Esophagus muscularis mucosa (tissue), 4 donors: Measurements from ENCODE around the gene SRP68. TPM values are rescaled to one million over a fixed set of nuclear protein-coding genes. Genes with fewer than 3 reads are reported as not detected.

Experiments
- DNase-seq: peaks from one replicate; pipeline ENCODE4 v3.0.0-alpha.2; 2017; ENCODE audit errors: extremely low spot score
- H3K27ac ChIP-seq, 4 donors: fragments of 200-600 bp; sonication (generic); replicated peaks in 1 of 4; 1 replicate in 3 of 4; 2 replicates in 1 of 4; pipeline ENCODE4 v1.5.1; 2016 to 2019; ENCODE audit warnings: mild to moderate bottlenecking in 1 of 4
- H3K27me3 ChIP-seq, 4 donors: fragments of 200-600 bp; sonication (generic); one replicate each; pipeline versions ENCODE4 v1.5.1 to v1.6.0; 2016 to 2019
- H3K36me3 ChIP-seq, 4 donors: fragments of 200-600 bp; sonication (generic); one replicate each; pipeline ENCODE4 v1.5.1; 2016 to 2019
- H3K4me1 ChIP-seq, 4 donors: fragments of 200-600 bp; sonication (generic); one replicate each; pipeline ENCODE4 v1.5.1; 2016 to 2019
- H3K4me3 ChIP-seq, 4 donors: fragments of 200-600 bp; sonication (generic); 1 replicate in 2 of 4; 2 replicates in 2 of 4; pipeline ENCODE4 v1.5.1; 2016 to 2019; ENCODE audit warnings: mild to moderate bottlenecking in 4 of 4, moderate library complexity in 1 of 4
- H3K9me3 ChIP-seq, 4 donors: fragments of 200-600 bp; sonication (generic); 1 replicate in 3 of 4; 2 replicates in 1 of 4; pipeline ENCODE4 v1.5.1; 2016 to 2019
- EP300 ChIP-seq: sonication (generic); formaldehyde crosslinking; IDR thresholded peaks from one replicate; pipeline ENCODE4 v1.6.1; 2017; ENCODE audit warnings: antibody characterized with exemption
- POLR2A ChIP-seq: fragments of 450-650 bp; IDR thresholded peaks from one replicate; pipeline ENCODE4 v1.6.1; 2017; ENCODE audit warnings: antibody characterized with exemption, moderate library complexity, mild to moderate bottlenecking, low read depth
- POLR2AphosphoS5 ChIP-seq, 2 donors: sonication (generic); formaldehyde crosslinking; IDR thresholded peaks; one replicate each; pipeline ENCODE4 v1.6.1; 2017; ENCODE audit warnings: antibody characterized with exemption in 2 of 2
- WGBS: methylation state at CpG from one replicate; pipeline ENCODE4 v1.1.5; 2018; 5-methylcytosine and 5-hydroxymethylcytosine counted together
- intact Hi-C: fragments of 100-400 bp; cut with DNase I; formaldehyde crosslinking; loops from one replicate; pipeline ENCODE4 v1.15.1; 2023
- total RNA-seq, 4 donors: library from RNA; depleted of rRNA; stranded (reverse); fragments of >200 nt; gene quantifications; one replicate each; pipeline versions ENCODE4 v1.1.0 to v1.2.1, GENCODE V29; 2016
- TF ChIP-seq, protein P1 (sequence below), 3 experiments: fragments of 200-600 bp in 2 of 3; fragments of 450-650 bp in 1 of 3; sonication (generic) in 2 of 3; IDR thresholded peaks; one replicate each; pipeline ENCODE4 v1.5.1; 2017 to 2019; ENCODE audit warnings: antibody characterized with exemption in 3 of 3, mild to moderate bottlenecking in 2 of 3, moderate library complexity in 1 of 3

The SRP68 gene
- total RNA-seq, 4 donors from 2014 or later, result 41.9 to 56.9 (median 50.0) TPM

DNA sequence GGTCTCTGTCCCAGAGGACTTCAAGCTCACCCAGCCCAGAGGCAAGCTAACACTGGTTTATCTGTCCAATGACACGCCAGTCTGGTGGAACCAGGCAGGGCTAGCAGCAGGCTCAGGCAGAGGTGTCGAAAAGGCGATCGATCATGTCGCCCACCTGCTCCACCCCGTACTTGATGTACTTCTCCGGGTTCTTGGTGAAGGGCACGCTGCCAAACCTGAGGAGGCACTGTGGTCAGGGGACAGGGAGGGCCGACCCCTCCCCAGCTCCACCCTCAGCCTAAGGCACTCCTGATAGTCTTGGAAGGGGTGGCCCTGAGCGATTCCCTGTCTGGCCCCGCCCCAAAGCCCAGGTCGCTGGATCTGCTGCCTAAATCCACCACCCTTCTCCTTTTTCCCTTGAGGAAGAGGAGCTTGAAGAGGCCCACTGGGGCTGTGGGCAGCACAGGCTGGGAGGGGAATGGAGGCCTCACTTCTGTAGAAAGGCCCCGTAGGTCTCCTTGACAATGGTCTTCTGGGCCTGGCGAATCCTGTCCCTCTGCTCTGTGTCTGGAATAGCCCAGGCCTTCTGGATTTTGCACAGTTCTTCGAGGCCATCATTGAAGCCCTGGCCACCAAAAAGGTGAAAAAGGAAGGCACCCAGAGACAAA, 11.3 kb upstream of the SRP68 start:
- Histone ChIP-seq H3K4me3 (no peak overlapping the region), H3K36me3 (peaks cover 48 to 70% (median 65%) of the 10 kb centered on the region in 4 donors), H3K27ac (no peak overlapping the region), H3K9me3 (no peaks in the 10 kb centered on the region), H3K4me1 (peaks cover 6 to 20% (median 12%) of the 10 kb centered on the region in 4 donors), H3K27me3 (peaks cover 0 to 16% (median 5%) of the 10 kb centered on the region in 4 donors)
- TF ChIP-seq POLR2AphosphoS5 (IDR thresholded peaks at IDR 0.05), result no peak
- TF ChIP-seq EP300, result no peak
- TF ChIP-seq POLR2A, result no peak
- TF ChIP-seq, protein P1, sequence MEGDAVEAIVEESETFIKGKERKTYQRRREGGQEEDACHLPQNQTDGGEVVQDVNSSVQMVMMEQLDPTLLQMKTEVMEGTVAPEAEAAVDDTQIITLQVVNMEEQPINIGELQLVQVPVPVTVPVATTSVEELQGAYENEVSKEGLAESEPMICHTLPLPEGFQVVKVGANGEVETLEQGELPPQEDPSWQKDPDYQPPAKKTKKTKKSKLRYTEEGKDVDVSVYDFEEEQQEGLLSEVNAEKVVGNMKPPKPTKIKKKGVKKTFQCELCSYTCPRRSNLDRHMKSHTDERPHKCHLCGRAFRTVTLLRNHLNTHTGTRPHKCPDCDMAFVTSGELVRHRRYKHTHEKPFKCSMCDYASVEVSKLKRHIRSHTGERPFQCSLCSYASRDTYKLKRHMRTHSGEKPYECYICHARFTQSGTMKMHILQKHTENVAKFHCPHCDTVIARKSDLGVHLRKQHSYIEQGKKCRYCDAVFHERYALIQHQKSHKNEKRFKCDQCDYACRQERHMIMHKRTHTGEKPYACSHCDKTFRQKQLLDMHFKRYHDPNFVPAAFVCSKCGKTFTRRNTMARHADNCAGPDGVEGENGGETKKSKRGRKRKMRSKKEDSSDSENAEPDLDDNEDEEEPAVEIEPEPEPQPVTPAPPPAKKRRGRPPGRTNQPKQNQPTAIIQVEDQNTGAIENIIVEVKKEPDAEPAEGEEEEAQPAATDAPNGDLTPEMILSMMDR (IDR thresholded peaks at IDR 0.05), result no peak
- DNase-seq, result no peak
- intact Hi-C loops, result no loop called here
- WGBS, result 83% methylated on average over 12 of the region's 15 CpGs

DNA sequence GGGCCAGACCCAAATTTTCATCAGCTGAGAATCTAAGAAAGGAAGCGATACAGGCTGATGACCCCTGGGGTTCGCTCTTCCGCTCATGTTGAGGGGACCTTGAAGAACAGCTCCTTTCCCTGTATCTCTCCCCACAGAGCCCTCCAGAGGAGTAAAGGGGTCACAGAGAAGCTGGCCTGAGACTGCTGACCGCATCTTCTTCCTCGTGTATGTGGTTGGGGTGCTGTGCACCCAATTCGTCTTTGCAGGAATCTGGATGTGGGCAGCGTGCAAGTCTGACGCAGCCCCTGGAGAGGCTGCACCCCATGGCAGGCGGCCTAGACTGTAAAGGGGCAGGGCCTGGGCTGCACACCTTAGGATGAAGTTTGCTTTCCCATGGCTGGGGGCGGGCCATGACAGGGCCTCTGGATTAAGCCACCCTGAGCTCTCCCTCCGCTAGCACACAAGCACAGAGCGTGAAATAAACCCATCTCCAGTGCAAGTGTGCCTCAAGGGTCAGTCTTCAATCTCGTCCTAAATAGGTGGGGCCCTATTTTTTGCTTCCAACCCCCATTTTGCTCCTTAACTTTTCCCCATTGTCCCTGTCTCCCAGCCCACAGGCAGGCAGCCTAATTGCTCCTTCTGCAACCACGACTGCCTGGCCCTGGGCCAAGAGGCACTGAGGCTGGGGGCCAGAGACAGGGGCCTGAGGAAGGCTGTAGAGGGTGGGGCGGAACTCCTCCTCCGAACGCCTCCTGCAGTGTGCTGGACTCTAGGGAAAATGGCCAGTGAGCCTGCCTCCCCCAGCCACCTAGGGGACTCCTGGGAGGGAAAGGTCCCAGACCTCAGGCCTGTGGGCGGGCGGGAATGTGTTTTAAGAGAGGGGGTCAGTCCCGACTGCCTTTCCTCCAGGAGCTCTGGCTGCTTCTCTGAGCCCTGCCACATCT, 10.3 kb upstream of the SRP68 start:
- no peak for DNase-seq

DNA sequence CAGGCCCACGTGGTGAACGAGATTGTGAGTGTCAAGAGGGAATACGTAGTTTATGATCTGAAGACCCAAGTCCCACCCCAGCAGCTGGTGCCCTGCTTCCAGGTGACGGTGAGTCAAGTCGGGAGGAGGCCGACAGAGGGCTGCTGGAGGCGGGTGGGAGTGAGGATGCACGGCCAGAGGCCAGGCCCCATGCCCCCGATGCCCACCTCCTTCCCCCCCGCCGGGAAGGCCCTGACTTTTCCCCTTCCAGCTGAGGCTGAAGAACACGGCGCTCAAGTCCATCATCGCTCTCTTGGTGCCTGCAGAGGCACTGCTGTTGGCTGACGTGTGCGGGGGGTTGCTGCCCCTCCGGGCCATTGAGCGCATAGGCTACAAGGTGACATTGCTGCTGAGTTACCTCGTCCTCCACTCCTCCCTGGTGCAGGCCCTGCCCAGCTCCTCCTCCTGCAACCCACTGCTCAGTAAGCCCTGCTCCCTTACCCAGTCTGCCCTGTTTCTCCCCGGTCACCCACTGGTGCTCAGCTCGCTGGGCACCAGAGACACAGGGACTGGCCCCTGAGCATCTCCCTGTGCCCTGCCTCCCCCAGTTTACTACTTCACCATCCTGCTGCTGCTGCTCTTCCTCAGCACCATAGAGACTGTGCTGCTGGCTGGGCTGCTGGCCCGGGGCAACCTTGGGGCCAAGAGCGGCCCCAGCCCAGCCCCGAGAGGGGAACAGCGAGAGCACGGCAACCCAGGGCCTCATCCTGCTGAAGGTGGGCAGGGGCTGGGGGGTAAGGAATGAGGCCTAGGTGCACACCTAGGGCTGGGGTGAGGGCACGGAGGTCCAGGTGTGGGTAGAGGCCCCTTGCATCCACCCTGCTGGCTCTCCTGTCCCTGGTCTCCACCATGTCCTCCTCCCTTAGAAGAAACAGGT, 9.2 kb upstream of the SRP68 start:
- Histone ChIP-seq H3K27ac (no peak overlapping the region), H3K27me3 (peaks cover 0 to 37% (median 19%) of the 10 kb centered on the region in 4 donors), H3K36me3 (peaks cover 29 to 48% (median 44%) of the 10 kb centered on the region in 4 donors), H3K4me1 (peaks cover 14 to 29% (median 20%) of the 10 kb centered on the region in 4 donors), H3K4me3 (no peak overlapping the region), H3K9me3 (no peaks in the 10 kb centered on the region)
- 61% methylated on average over 13 of the region's 27 CpGs for WGBS
- intact Hi-C loops, result no loop called here
- DNase-seq, result no peak
- TF ChIP-seq POLR2A (no peak), POLR2AphosphoS5 (IDR thresholded peaks at IDR 0.05) (no peak), EP300 (no peak)
- TF ChIP-seq, protein P1 (IDR thresholded peaks at IDR 0.05), result no peak

More for the DNA sequence above, 10.3 kb upstream of the SRP68 start:
- no peak for TF ChIP-seq EP300
- TF ChIP-seq, protein P1 (IDR thresholded peaks at IDR 0.05), result no peak
- no peak for TF ChIP-seq POLR2AphosphoS5 (IDR thresholded peaks at IDR 0.05)
- no peak for TF ChIP-seq POLR2A
- no peak overlapping the region for H3K4me3 ChIP-seq
- H3K27ac ChIP-seq, result no peak overlapping the region
- intact Hi-C loops, result no loop called here
- peaks cover 6 to 20% (median 12%) of the 10 kb centered on the region in 4 donors for H3K4me1 ChIP-seq
- WGBS, result 81% methylated on average over 18 of the region's 20 CpGs
- no peaks in the 10 kb centered on the region for H3K9me3 ChIP-seq
- H3K27me3 ChIP-seq, result peaks cover 0 to 27% (median 9%) of the 10 kb centered on the region in 4 donors
- peaks cover 38 to 59% (median 54%) of the 10 kb centered on the region in 4 donors for H3K36me3 ChIP-seq

DNA sequence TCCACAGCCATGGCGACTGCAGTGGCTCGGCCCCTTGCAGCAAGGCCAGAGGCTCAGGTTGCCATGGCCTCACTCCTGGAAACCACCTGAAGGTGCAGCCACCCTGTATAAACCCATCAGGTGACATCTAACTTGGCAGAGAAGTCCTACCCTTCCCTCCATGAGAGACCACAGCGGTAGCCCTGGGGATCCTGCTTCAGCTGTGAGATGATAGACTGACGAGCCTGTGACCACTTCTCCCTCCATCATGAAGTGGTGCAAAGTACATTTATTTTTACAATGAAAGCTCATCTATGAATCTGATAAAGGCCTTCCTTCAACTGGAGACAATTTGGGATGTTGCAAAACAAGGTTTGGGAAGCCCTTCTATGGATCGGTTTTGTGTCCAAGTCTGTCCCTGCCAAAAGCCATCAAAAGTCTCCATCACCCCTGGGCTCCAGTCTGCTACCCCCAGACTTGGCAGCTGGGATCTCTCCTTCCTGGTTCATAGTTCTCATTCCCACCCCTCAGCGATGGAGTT, 8.5 kb upstream of the SRP68 start:
- intact Hi-C loops, result no loop called here
- Histone ChIP-seq H3K27ac (no peak overlapping the region), H3K27me3 (peaks cover 4 to 44% (median 27%) of the 10 kb centered on the region in 4 donors), H3K9me3 (no peaks in the 10 kb centered on the region), H3K4me1 (peaks cover 22 to 36% (median 27%) of the 10 kb centered on the region in 4 donors), H3K36me3 (peaks cover 28 to 41% (median 37%) of the 10 kb centered on the region in 4 donors), H3K4me3 (no peak overlapping the region)
- TF ChIP-seq EP300, result no peak
- TF ChIP-seq POLR2AphosphoS5 (IDR thresholded peaks at IDR 0.05), result no peak
- TF ChIP-seq POLR2A, result no peak
- TF ChIP-seq, protein P1 (IDR thresholded peaks at IDR 0.05), result no peak
- 52% methylated on average over 6 of the region's 6 CpGs for WGBS
- DNase-seq, result no peak
